Breast epithelium (tissue), 4 donors: ENCODE data around the gene SLC6A11. TPM values are rescaled to one million over a fixed set of nuclear protein-coding genes. Genes with fewer than 3 reads are reported as not detected.

Source experiments
- DNase-seq, 2 donors: peaks; one replicate each; pipeline ENCODE4 v3.0.0-alpha.2; 2019; ENCODE audit warnings: low spot score in 2 of 2
- H3K27ac ChIP-seq, 2 donors: fragments of 200-600 bp; sonication (generic) in 1 of 2; one replicate each; pipeline ENCODE4 v1.5.1; 2016 to 2019; ENCODE audit warnings: mild to moderate bottlenecking in 1 of 2
- H3K27me3 ChIP-seq, 2 donors: fragments of 200-600 bp; sonication (generic) in 1 of 2; one replicate each; pipeline versions ENCODE4 v1.5.1 to v1.6.0; 2017 to 2019; ENCODE audit warnings: control low read depth in 1 of 2, mild to moderate bottlenecking in 1 of 2
- H3K36me3 ChIP-seq: fragments of 200-600 bp; one replicate; pipeline ENCODE4 v1.5.1; 2019
- H3K4me1 ChIP-seq, 2 donors: fragments of 200-600 bp; sonication (generic); one replicate each; pipeline ENCODE4 v1.5.1; 2016 to 2019; ENCODE audit warnings: control low read depth in 1 of 2
- H3K4me3 ChIP-seq, 3 donors: fragments of 200-600 bp; sonication (generic); 1 replicate in 2 of 3; 2 replicates in 1 of 3; pipeline ENCODE4 v1.5.1; 2016 to 2019; ENCODE audit warnings: mild to moderate bottlenecking in 3 of 3, moderate library complexity in 2 of 3
- H3K9me3 ChIP-seq, 2 donors: fragments of 200-600 bp; sonication (generic) in 1 of 2; one replicate each; pipeline ENCODE4 v1.5.1; 2016 to 2019; ENCODE audit warnings: control low read depth in 1 of 2
- POLR2A ChIP-seq: fragments of 450-650 bp; IDR thresholded peaks from one replicate; pipeline ENCODE4 v1.6.1; 2016; ENCODE audit warnings: antibody characterized with exemption, mild to moderate bottlenecking, moderate library complexity
- POLR2AphosphoS5 ChIP-seq, 3 donors: sonication (generic); formaldehyde crosslinking; IDR thresholded peaks; one replicate each; pipeline ENCODE4 v1.6.1; 2017; ENCODE audit warnings: antibody characterized with exemption in 3 of 3
- intact Hi-C: fragments of 100-400 bp; cut with DNase I; formaldehyde crosslinking; loops from one replicate; pipeline ENCODE4 v1.15.1; 2023; ENCODE audit warnings: low total_unique reads
- total RNA-seq, 3 donors: library from RNA; depleted of rRNA; stranded (reverse); fragments of >200 nt; gene quantifications; one replicate each; pipeline ENCODE4 v1.1.0, GENCODE V29; 2016
- TF ChIP-seq, protein P1 (sequence below), 3 donors: fragments of 450-650 bp; IDR thresholded peaks; one replicate each; pipeline ENCODE4 v1.5.1; 2016 to 2017; ENCODE audit warnings: antibody characterized with exemption in 3 of 3, mild to moderate bottlenecking in 3 of 3, moderate library complexity in 3 of 3

The SLC6A11 gene
- total RNA-seq, 3 donors from 2014 or later, result under 0.01 to 0.15 TPM; not detected in 1

DNA sequence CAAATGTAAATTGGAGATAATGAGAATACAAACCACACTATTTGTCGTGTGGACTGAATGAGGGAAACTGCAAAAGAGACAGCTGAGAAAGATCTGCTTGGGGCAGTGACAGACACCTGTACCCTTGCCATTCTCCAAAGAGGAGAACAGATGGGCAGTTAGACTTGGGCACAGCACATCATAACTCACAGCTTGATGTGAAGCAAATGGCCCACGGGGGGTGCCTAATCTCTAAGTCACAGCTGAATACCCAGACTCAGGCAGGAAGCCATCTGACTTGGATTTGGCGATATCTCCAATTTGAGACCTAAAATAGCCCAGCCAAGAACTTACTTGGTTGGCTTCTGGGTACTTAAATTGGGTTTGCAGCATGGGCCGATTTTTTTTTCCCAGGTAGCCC is 10.0 kb upstream of the SLC6A11 start:
- Histone ChIP-seq H3K4me1 (no peaks in the 10 kb centered on the region), H3K36me3 (no peaks in the 10 kb centered on the region), H3K9me3 (no peaks in the 10 kb centered on the region), H3K27me3 (no peaks in the 10 kb centered on the region), H3K4me3 (no peak overlapping the region), H3K27ac (no peak overlapping the region)
- TF ChIP-seq POLR2A (no peak), POLR2AphosphoS5 (IDR thresholded peaks at IDR 0.05) (no peak)
- TF ChIP-seq, protein P1, sequence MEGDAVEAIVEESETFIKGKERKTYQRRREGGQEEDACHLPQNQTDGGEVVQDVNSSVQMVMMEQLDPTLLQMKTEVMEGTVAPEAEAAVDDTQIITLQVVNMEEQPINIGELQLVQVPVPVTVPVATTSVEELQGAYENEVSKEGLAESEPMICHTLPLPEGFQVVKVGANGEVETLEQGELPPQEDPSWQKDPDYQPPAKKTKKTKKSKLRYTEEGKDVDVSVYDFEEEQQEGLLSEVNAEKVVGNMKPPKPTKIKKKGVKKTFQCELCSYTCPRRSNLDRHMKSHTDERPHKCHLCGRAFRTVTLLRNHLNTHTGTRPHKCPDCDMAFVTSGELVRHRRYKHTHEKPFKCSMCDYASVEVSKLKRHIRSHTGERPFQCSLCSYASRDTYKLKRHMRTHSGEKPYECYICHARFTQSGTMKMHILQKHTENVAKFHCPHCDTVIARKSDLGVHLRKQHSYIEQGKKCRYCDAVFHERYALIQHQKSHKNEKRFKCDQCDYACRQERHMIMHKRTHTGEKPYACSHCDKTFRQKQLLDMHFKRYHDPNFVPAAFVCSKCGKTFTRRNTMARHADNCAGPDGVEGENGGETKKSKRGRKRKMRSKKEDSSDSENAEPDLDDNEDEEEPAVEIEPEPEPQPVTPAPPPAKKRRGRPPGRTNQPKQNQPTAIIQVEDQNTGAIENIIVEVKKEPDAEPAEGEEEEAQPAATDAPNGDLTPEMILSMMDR (IDR thresholded peaks at IDR 0.05), result no peak
- no peak for DNase-seq
- intact Hi-C loops, result no loop called here

DNA sequence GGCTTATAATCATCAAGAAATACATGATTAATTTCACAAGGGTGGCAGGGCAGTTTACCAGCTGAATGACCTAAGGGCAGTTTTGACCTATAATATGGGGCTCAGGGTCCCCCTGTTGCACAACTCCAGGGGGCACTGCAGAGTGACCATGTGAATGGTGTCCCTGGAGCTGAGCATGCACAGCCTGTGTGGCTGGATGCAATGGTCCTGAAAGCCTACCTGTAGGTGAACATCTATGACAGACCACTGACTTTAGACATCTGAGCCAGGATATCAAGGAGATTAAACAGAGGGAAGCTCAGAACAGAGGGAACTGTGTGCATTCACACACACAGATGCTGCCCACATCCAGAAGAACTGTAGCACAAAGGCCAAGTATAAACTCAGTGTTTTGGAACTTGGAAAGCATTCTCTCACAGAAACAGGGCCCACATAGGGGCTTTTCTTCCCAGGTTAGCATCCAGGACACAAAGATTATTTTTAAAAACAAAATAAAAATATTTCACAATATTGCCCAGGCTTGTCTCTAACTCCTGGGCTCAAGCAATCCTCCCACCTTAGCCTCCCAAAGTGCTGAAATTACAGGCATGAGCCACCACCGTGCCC is 7.8 kb upstream of the SLC6A11 start:
- no peak for DNase-seq
- Histone ChIP-seq H3K36me3 (no peaks in the 10 kb centered on the region), H3K27ac (no peak overlapping the region), H3K27me3 (no peaks in the 10 kb centered on the region), H3K4me1 (no peaks in the 10 kb centered on the region), H3K9me3 (no peaks in the 10 kb centered on the region), H3K4me3 (no peak overlapping the region)
- intact Hi-C loops, result no loop called here
- TF ChIP-seq POLR2AphosphoS5 (IDR thresholded peaks at IDR 0.05), result no peak
- TF ChIP-seq POLR2A, result no peak
- TF ChIP-seq, protein P1 (IDR thresholded peaks at IDR 0.05), result no peak

DNA sequence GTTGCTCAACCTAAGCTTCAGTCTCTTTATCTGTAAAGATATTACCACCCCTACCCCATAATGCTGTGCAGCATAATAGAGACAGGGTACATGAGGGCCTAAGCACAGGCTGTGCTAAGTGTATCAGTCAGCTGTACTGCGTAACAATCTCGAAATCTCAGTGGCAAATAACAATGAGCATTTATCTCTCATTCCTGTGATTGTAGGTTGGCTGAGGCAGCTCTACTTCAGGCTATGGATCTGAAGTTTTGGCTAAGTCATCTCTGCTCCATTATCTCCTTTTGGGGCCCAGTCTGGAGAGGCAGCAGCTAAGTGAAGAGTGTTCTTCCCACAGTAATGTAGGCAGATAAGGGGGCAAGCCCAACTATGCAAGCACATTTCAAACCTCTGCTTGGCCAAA is 7.1 kb upstream of the SLC6A11 start:
- Histone ChIP-seq H3K4me1 (no peaks in the 10 kb centered on the region), H3K36me3 (no peaks in the 10 kb centered on the region), H3K27me3 (no peaks in the 10 kb centered on the region), H3K27ac (no peak overlapping the region), H3K9me3 (no peaks in the 10 kb centered on the region), H3K4me3 (no peak overlapping the region)
- TF ChIP-seq POLR2AphosphoS5 (IDR thresholded peaks at IDR 0.05) (no peak), POLR2A (no peak)
- TF ChIP-seq, protein P1 (IDR thresholded peaks at IDR 0.05), result no peak
- intact Hi-C loops, result no loop called here
- no peak for DNase-seq

DNA sequence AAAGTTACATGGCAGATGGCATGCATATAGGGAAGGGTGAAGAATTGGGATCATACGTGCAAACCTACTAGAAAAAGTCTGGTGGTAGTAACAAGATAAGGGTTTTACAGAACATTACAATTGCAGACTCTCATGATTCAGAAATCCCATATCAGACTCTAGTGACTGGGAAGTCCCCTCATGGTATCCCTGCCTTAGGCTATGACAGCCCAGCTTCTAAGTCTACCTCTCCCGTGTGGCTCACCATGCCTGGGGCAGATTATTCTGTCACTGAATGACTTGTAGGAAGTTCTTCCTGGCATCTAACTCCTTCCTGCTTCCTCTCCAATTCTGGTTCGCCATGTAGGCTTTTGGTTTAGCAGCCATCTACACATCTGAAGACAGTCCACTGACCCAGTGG is 5.7 kb upstream of the SLC6A11 start:
- Histone ChIP-seq H3K4me1 (no peaks in the 10 kb centered on the region), H3K27ac (no peak overlapping the region), H3K4me3 (no peak overlapping the region), H3K36me3 (no peaks in the 10 kb centered on the region), H3K27me3 (no peaks in the 10 kb centered on the region), H3K9me3 (no peaks in the 10 kb centered on the region)
- DNase-seq, result no peak
- no peak for TF ChIP-seq POLR2AphosphoS5 (IDR thresholded peaks at IDR 0.05)
- TF ChIP-seq, protein P1 (IDR thresholded peaks at IDR 0.05), result no peak
- TF ChIP-seq POLR2A, result no peak
- intact Hi-C loops, result no loop called here

DNA sequence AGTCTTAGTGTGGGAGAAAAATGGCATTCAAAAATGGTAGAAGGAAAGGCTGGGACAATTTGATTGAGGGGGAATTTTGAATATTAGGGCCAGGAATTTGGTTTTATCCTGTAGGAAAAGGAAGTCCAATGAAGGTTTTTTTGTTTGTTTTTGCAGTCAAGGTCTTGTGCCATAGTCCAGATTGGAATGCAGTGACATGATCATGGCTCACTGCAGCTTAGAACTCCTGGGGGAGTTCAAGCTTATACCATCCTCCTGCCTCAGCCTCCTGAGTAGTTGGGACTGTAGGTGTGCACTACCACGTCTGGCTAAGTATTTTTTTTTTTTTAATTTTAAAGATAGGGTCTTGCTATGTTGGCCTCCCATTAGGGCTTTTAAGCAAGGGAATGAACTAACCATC is 2.6 kb upstream of the SLC6A11 start:
- H3K27me3 ChIP-seq, result peaks cover 0 to 9% of the 10 kb centered on the region in 2 donors
- H3K9me3 ChIP-seq, result no peaks in the 10 kb centered on the region
- TF ChIP-seq POLR2AphosphoS5 (IDR thresholded peaks at IDR 0.05) (no peak), POLR2A (no peak)
- TF ChIP-seq, protein P1 (IDR thresholded peaks at IDR 0.05), result no peak
- peaks cover 0 to 4% of the 10 kb centered on the region in 2 donors for H3K4me1 ChIP-seq
- no peak overlapping the region for H3K27ac ChIP-seq
- no peak overlapping the region for H3K4me3 ChIP-seq
- H3K36me3 ChIP-seq, result no peaks in the 10 kb centered on the region
- intact Hi-C loops, result no loop called here
- DNase-seq, result no peak
